WTC11 (cell line): ENCODE results near the gene DNAH8. TPM values are rescaled to one million over a fixed set of nuclear protein-coding genes. Genes with fewer than 3 reads are reported as not detected.

Experiments
- ATAC-seq: fragments of 200-7000 bp; cut with Tn5 transposase; 2 replicates; pipeline ENCODE4 v1.10.0; 2021; ENCODE audit warnings: mild to moderate bottlenecking, moderate library complexity
- CTCF ChIA-PET: fragments of 300-600 bp; sonication (Branson Sonifier 250); formaldehyde crosslinking; loops from one replicate; lab custom pipeline; 2021; ENCODE audit warnings: antibody characterized with exemption; lab: Charles Lee
- POLR2A ChIA-PET: fragments of 350-600 bp; sonication (Branson Sonifier 250); formaldehyde crosslinking; loops from one replicate; lab custom pipeline; 2021; ENCODE audit warnings: antibody characterized with exemption; lab: Charles Lee
- DNase-seq: peaks from one replicate; pipeline ENCODE4 v3.0.0; 2021; ENCODE audit warnings: low spot score
- H3K27ac Mint-ChIP-seq: 2 replicates; pipeline ENCODE4 v1.8.0; 2021; ENCODE audit warnings: mixed read lengths
- H3K27me3 Mint-ChIP-seq: 2 replicates; pipeline ENCODE4 v1.8.0; 2021; ENCODE audit warnings: low read depth, mild to moderate bottlenecking, moderate library complexity, mixed read lengths
- H3K36me3 Mint-ChIP-seq: 2 replicates; pipeline ENCODE4 v1.8.0; 2021; ENCODE audit warnings: mixed read lengths
- H3K4me1 Mint-ChIP-seq: 2 replicates; pipeline ENCODE4 v1.8.0; 2022; ENCODE audit warnings: mixed read lengths
- H3K4me3 Mint-ChIP-seq: 2 replicates; pipeline ENCODE4 v1.8.0; 2021; ENCODE audit warnings: mild to moderate bottlenecking, moderate library complexity, mixed read lengths
- H3K9me3 Mint-ChIP-seq: 2 replicates; pipeline ENCODE4 v1.8.0; 2021; ENCODE audit warnings: mixed read lengths
- CBFB ChIP-seq: sonication (generic); formaldehyde crosslinking; IDR thresholded peaks from 2 replicates; pipeline ENCODE4 v1.8.1; 2022; ENCODE audit warnings: mild to moderate bottlenecking, low read depth, missing genetic modification reagents
- CREB1 ChIP-seq: sonication (generic); formaldehyde crosslinking; IDR thresholded peaks from 2 replicates; pipeline ENCODE4 v1.8.0; 2023; ENCODE audit warnings: mild to moderate bottlenecking, missing genetic modification reagents
- CTCF ChIP-seq: fragments of 200-600 bp; IDR thresholded peaks from 2 replicates; pipeline ENCODE4 v1.8.0; 2022; ENCODE audit warnings: antibody characterized with exemption
- ELF4 ChIP-seq: sonication (generic); formaldehyde crosslinking; IDR thresholded peaks from 2 replicates; pipeline ENCODE4 v1.8.1; 2022; ENCODE audit warnings: low read depth, mild to moderate bottlenecking, moderate library complexity, missing genetic modification reagents
- EMX1 ChIP-seq: fragments of 250-450 bp; sonication (Bioruptor Pico); IDR thresholded peaks from 2 replicates; pipeline ENCODE4 v1.8.0; 2021; ENCODE audit warnings: mild to moderate bottlenecking
- FOXP4 ChIP-seq: sonication (generic); formaldehyde crosslinking; IDR thresholded peaks from 2 replicates; pipeline ENCODE4 v1.8.0; 2022; ENCODE audit warnings: mild to moderate bottlenecking, missing genetic modification reagents
- GABPB1 ChIP-seq: sonication (generic); formaldehyde crosslinking; IDR thresholded peaks from 2 replicates; pipeline ENCODE4 v1.8.1; 2023; ENCODE audit warnings: mild to moderate bottlenecking, missing genetic modification reagents
- GRHL2 ChIP-seq: fragments of 250-450 bp; sonication (Bioruptor Pico); IDR thresholded peaks from 2 replicates; pipeline ENCODE4 v1.8.0; 2022; ENCODE audit warnings: mild to moderate bottlenecking, moderate library complexity; ENCODE audit not compliant: insufficient replicate concordance, severe bottlenecking
- HMGA2 ChIP-seq: fragments of 250-450 bp; sonication (Bioruptor Pico); IDR thresholded peaks from 2 replicates; pipeline ENCODE4 v1.4.0; 2021; ENCODE audit warnings: mild to moderate bottlenecking, moderate library complexity
- MXD4 ChIP-seq: fragments of 250-450 bp; sonication (Bioruptor Pico); IDR thresholded peaks from 2 replicates; pipeline ENCODE4 v1.8.0; 2021; ENCODE audit warnings: mild to moderate bottlenecking, moderate library complexity, borderline replicate concordance
- NFE2L1 ChIP-seq: sonication (generic); formaldehyde crosslinking; IDR thresholded peaks from 2 replicates; pipeline ENCODE4 v1.8.1; 2023; ENCODE audit warnings: missing genetic modification reagents
- NR2C2 ChIP-seq: sonication (generic); formaldehyde crosslinking; IDR thresholded peaks from 2 replicates; pipeline ENCODE4 v1.8.0; 2022; ENCODE audit warnings: mild to moderate bottlenecking, missing genetic modification reagents
- PRRX2 ChIP-seq: fragments of 250-450 bp; sonication (Bioruptor Pico); IDR thresholded peaks from 2 replicates; pipeline ENCODE4 v1.8.0; 2021; ENCODE audit warnings: mild to moderate bottlenecking
- TEAD1 ChIP-seq: sonication (generic); formaldehyde crosslinking; IDR thresholded peaks from 2 replicates; pipeline ENCODE4 v1.8.0; 2022; ENCODE audit warnings: mild to moderate bottlenecking, missing genetic modification reagents
- TEAD4 ChIP-seq: sonication (generic); formaldehyde crosslinking; IDR thresholded peaks from 2 replicates; pipeline ENCODE4 v1.8.0; 2022; ENCODE audit warnings: mild to moderate bottlenecking, missing genetic modification reagents
- ZNF121 ChIP-seq: sonication (generic); formaldehyde crosslinking; IDR thresholded peaks from 2 replicates; pipeline ENCODE4 v1.8.0; 2023; ENCODE audit warnings: missing genetic modification reagents
- ZNF263 ChIP-seq: sonication (generic); formaldehyde crosslinking; IDR thresholded peaks from 2 replicates; pipeline ENCODE4 v1.8.1; 2022; ENCODE audit warnings: low read depth, mild to moderate bottlenecking, moderate library complexity, missing genetic modification reagents
- ZSCAN18 ChIP-seq: fragments of 250-450 bp; sonication (Bioruptor Pico); IDR thresholded peaks from 2 replicates; pipeline ENCODE4 v2.1.2; 2022; ENCODE audit warnings: mild to moderate bottlenecking, moderate library complexity
- total RNA-seq: library from RNA; stranded (reverse); gene quantifications from 3 replicates; pipeline ENCODE4 v1.2.3, GENCODE V29; 2021
- TF ChIP-seq, protein P1 (sequence below): fragments of 250-450 bp; sonication (Bioruptor Pico); IDR thresholded peaks from 2 replicates; pipeline ENCODE4 v1.9.0; 2021; ENCODE audit warnings: mild to moderate bottlenecking
- TF ChIP-seq, protein P2 (sequence below): sonication (generic); formaldehyde crosslinking; conservative IDR thresholded peaks from 2 replicates; pipeline ENCODE4 v1.8.1; 2022; ENCODE audit warnings: mild to moderate bottlenecking, missing genetic modification reagents
- TF ChIP-seq, protein P3 (sequence below): sonication (generic); formaldehyde crosslinking; IDR thresholded peaks from 2 replicates; pipeline ENCODE4 v1.8.1; 2022; ENCODE audit warnings: low read depth, mild to moderate bottlenecking, moderate library complexity, missing genetic modification reagents, borderline replicate concordance
- TF ChIP-seq, protein P4 (sequence below): sonication (generic); formaldehyde crosslinking; IDR thresholded peaks from 2 replicates; pipeline ENCODE4 v1.8.1; 2023; ENCODE audit warnings: mild to moderate bottlenecking, missing genetic modification reagents

The DNAH8 gene
- total RNA-seq, 1 experiment from 2014 or later, result 0.02 TPM

- Mint-ChIP-seq H3K9me3 (peaks cover 11% of the 10 kb centered on the region), H3K27ac (no peak overlapping the region)
- ATAC-seq, result no peak
Measured at GRCh38 chr6:38716825-38717224, 1.7 kb downstream of the DNAH8 start.

GRCh38 chr6:38719358-38719757 is 4.2 kb downstream of the DNAH8 start:
- Mint-ChIP-seq H3K9me3 (peaks cover 11% of the 10 kb centered on the region), H3K27me3 (peaks cover 26% of the 10 kb centered on the region)
- TF ChIP-seq CREB1 (CRISPR knock-in tag) (no peak), ZNF263 (CRISPR knock-in tag) (no peak)
- TF ChIP-seq, all 79 proteins: peak for 0
- ChIA-PET POLR2A (no interaction called here), CTCF (interaction anchor here (1.0 to 1.2 kb wide), 2 partner anchors 148 to 209 kb away, joined by 3 to 5 read pairs; no protein-coding TSS in a partner anchor)
- DNase-seq (no peak), ATAC-seq (no peak)
- Mint-ChIP-seq H3K4me3 (no peak overlapping the region), H3K27ac (no peak overlapping the region), H3K4me1 (peaks cover 2% of the 10 kb centered on the region), H3K36me3 (no peaks in the 10 kb centered on the region)

More at GRCh38 chr6:38716825-38717224, 1.7 kb downstream of the DNAH8 start:
- Mint-ChIP-seq H3K27me3 (peaks cover 43% of the 10 kb centered on the region), H3K36me3 (no peaks in the 10 kb centered on the region), H3K4me3 (no peak overlapping the region), H3K4me1 (peaks cover 12% of the 10 kb centered on the region)
- no peak for TF ChIP-seq CBFB (CRISPR knock-in tag)
- TF ChIP-seq TEAD4, result no peak
- TF ChIP-seq GABPB1 (CRISPR knock-in tag), result no peak
- TF ChIP-seq ZNF121, result peak; percentile 35; the same call in 1 of the 2 replicates
- TF ChIP-seq EMX1 (CRISPR knock-in tag), result no peak
- DNase-seq, result no peak
- POLR2A ChIA-PET, result no interaction called here
- CTCF ChIA-PET, result no interaction called here

GRCh38 chr6:38720295-38720694 is 5.2 kb downstream of the DNAH8 start:
- Mint-ChIP-seq H3K9me3 (peaks cover 11% of the 10 kb centered on the region), H3K4me3 (no peak overlapping the region), H3K27ac (no peak overlapping the region), H3K36me3 (no peaks in the 10 kb centered on the region), H3K4me1 (peaks cover 1% of the 10 kb centered on the region), H3K27me3 (peaks cover 16% of the 10 kb centered on the region)
- DNase-seq (no peak), ATAC-seq (peak; percentile 81)
- POLR2A ChIA-PET, result no interaction called here
- CTCF ChIA-PET, result interaction anchor here (0.5 to 1.2 kb wide), 6 partner anchors 148 to 1015 kb away, joined by 3 to 5 read pairs (median 4); no protein-coding TSS in a partner anchor
- TF ChIP-seq TEAD1 (CRISPR knock-in tag), result no peak
- no peak for TF ChIP-seq CTCF
- TF ChIP-seq, protein P1, sequence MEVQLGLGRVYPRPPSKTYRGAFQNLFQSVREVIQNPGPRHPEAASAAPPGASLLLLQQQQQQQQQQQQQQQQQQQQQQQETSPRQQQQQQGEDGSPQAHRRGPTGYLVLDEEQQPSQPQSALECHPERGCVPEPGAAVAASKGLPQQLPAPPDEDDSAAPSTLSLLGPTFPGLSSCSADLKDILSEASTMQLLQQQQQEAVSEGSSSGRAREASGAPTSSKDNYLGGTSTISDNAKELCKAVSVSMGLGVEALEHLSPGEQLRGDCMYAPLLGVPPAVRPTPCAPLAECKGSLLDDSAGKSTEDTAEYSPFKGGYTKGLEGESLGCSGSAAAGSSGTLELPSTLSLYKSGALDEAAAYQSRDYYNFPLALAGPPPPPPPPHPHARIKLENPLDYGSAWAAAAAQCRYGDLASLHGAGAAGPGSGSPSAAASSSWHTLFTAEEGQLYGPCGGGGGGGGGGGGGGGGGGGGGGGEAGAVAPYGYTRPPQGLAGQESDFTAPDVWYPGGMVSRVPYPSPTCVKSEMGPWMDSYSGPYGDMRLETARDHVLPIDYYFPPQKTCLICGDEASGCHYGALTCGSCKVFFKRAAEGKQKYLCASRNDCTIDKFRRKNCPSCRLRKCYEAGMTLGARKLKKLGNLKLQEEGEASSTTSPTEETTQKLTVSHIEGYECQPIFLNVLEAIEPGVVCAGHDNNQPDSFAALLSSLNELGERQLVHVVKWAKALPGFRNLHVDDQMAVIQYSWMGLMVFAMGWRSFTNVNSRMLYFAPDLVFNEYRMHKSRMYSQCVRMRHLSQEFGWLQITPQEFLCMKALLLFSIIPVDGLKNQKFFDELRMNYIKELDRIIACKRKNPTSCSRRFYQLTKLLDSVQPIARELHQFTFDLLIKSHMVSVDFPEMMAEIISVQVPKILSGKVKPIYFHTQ (CRISPR knock-in tag), result no peak
- TF ChIP-seq PRRX2, result no peak
- TF ChIP-seq NFE2L1, result no peak
- TF ChIP-seq FOXP4 (CRISPR knock-in tag), result no peak
- TF ChIP-seq ZSCAN18 (CRISPR knock-in tag), result no peak
- TF ChIP-seq HMGA2, result no peak
- TF ChIP-seq, protein P2, sequence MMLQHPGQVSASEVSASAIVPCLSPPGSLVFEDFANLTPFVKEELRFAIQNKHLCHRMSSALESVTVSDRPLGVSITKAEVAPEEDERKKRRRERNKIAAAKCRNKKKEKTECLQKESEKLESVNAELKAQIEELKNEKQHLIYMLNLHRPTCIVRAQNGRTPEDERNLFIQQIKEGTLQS, result no peak
- TF ChIP-seq NR2C2 (CRISPR knock-in tag), result no peak
- TF ChIP-seq ELF4, result no peak
- TF ChIP-seq CBFB (CRISPR knock-in tag), result no peak
- TF ChIP-seq GABPB1 (CRISPR knock-in tag), result no peak
- TF ChIP-seq, protein P3, sequence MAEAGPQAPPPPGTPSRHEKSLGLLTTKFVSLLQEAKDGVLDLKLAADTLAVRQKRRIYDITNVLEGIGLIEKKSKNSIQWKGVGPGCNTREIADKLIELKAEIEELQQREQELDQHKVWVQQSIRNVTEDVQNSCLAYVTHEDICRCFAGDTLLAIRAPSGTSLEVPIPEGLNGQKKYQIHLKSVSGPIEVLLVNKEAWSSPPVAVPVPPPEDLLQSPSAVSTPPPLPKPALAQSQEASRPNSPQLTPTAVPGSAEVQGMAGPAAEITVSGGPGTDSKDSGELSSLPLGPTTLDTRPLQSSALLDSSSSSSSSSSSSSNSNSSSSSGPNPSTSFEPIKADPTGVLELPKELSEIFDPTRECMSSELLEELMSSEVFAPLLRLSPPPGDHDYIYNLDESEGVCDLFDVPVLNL (CRISPR knock-in tag), result no peak
- TF ChIP-seq, protein P4, sequence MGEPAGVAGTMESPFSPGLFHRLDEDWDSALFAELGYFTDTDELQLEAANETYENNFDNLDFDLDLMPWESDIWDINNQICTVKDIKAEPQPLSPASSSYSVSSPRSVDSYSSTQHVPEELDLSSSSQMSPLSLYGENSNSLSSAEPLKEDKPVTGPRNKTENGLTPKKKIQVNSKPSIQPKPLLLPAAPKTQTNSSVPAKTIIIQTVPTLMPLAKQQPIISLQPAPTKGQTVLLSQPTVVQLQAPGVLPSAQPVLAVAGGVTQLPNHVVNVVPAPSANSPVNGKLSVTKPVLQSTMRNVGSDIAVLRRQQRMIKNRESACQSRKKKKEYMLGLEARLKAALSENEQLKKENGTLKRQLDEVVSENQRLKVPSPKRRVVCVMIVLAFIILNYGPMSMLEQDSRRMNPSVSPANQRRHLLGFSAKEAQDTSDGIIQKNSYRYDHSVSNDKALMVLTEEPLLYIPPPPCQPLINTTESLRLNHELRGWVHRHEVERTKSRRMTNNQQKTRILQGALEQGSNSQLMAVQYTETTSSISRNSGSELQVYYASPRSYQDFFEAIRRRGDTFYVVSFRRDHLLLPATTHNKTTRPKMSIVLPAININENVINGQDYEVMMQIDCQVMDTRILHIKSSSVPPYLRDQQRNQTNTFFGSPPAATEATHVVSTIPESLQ, result no peak
- no peak for TF ChIP-seq MXD4 (CRISPR knock-in tag)
- no peak for TF ChIP-seq GRHL2 (CRISPR knock-in tag)
